Suprapubic skin (tissue), 3 donors: ENCODE results near the gene TREH.

Experiments
- CTCF ChIP-seq, 2 donors: fragments of 200-600 bp in 1 of 2; fragments of 450-650 bp in 1 of 2; sonication (generic) in 1 of 2; IDR thresholded peaks; one replicate each; pipeline ENCODE4 v1.5.1; 2016 to 2019; ENCODE audit warnings: antibody characterized with exemption in 2 of 2, mild to moderate bottlenecking in 1 of 2, moderate library complexity in 1 of 2
- POLR2A ChIP-seq, 2 donors: fragments of 450-650 bp; IDR thresholded peaks; one replicate each; pipeline ENCODE4 v1.6.1; 2017; ENCODE audit warnings: antibody characterized with exemption in 2 of 2, mild to moderate bottlenecking in 2 of 2, moderate library complexity in 2 of 2

- TF ChIP-seq POLR2A (IDR thresholded peaks at IDR 0.05) (no peak), CTCF (IDR thresholded peaks at IDR 0.05) (no peak)
These were observed 16.1 kb downstream of the TREH start for GRCh38 chr11:118663381-118663780.
